HG03045 (cell line): ENCODE results near the gene PIGH.
"Not testable (repeated sequence)": the region's sequence is repeated elsewhere in the genome, so short reads cannot be mapped to it uniquely, and the experiment has no call there.

ENCODE experiments used
- ATAC-seq: cut with Tn5 transposase; IDR thresholded peaks from one replicate; pipeline ENCODE4 v1.9.1; 2021; ENCODE audit warnings: mild to moderate bottlenecking, moderate library complexity; ENCODE audit not compliant: unreplicated experiment

The PIGH gene

DNA sequence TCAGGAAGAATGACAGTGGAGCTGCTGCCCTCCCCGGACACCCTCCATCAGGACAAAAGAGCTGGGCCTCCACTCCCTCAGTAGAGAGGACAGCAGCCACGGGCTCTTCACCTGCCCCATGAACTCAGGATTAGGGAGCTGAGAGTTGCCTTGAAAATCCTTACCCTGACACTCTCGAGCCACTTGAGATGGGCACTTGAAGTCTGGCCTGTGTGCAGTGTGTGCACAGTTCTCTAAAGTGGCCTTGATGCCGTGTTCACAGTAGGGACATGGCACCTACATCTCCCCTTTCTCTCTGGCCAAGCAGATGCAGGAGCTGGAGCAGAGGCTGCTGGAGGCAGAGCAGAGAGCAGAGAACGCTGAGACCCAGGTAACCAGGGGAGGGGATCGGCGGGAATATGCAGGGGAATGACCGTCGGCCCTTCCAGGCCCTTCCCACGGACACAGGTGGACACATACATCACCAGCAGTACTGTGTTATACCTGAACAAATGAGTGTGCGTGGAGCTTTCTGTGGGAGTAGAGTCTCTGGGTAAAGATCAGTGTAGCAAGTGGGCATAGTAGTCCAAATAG is 44.5 kb downstream of the PIGH start:
- no peak for ATAC-seq

DNA sequence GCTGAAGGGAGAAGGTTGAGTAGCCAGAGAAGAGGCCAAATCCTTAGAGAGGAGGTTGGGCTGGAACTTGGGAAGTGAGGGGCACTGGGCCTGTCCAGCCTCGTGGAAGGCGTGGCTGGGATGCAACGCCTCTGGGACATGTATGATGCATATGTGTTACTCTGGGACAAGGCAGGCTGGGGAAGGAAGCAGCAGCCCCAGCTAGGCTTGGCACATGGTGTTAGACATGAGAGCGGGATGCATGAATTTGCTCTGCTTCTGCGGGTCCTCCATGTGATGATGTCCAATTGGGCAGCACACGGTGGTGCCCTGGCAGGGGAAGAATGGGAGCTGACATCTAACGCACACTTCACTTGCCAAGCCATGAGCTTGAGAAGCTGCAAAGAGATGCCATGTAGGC is 45.7 kb downstream of the PIGH start:
- ATAC-seq = no peak

DNA sequence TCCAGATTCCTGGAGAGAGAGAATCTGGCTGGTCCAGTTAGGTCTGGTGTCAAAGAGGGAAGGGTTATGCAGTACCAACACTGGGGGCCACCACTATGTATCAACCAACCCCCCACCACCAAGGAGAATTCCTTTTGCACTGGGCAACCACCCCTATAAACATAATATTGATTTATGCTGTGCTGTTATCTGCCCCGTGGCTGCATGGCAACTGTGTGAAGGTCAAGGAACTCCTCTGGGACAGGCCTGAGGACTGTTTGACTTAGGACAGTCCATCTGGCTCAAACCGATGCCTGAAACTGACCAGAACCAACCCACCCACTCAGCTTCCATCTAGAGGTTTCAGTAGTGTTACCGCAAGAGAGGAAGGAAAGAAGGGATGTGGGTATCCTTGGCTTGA is 46.5 kb downstream of the PIGH start:
- no peak for ATAC-seq

DNA sequence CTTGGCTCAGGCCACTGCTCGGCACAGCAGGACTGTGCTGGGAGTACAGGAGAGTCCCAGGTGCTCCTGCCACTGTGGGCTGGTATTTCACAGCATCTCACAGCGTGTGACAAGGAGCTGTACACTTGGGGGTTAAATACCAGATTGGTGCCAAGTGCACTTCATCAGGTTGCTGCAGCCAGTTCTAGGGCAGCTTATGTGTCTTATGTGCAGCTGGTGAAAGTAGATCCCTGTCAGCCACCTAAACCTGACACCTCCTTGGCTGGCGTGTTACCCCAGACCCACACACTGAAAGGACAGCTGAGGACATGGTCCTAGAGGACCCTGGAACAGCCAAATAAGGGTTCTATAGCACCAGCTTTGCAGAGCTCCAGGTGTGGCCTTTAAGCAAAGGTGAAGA is 48.1 kb downstream of the PIGH start:
- no peak for ATAC-seq

DNA sequence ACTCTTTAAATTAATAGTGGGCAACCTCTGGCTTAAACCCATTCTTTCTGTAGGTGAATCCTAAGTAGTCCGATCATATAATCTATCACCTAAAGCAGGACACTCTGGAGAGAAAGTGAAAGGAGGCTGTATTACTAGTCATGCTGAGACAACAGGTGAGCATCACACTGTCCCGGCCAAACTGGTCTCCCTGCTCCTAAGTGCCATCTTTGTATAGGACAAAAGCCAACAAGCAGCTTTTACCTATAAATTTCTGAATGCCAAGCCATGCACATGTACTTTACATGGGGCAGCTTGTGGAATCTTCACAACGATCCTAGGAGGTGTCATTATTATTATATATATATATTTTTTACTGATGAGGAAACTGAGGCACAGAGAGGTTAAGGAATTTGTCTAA is 48.9 kb downstream of the PIGH start:
- ATAC-seq = no peak

DNA sequence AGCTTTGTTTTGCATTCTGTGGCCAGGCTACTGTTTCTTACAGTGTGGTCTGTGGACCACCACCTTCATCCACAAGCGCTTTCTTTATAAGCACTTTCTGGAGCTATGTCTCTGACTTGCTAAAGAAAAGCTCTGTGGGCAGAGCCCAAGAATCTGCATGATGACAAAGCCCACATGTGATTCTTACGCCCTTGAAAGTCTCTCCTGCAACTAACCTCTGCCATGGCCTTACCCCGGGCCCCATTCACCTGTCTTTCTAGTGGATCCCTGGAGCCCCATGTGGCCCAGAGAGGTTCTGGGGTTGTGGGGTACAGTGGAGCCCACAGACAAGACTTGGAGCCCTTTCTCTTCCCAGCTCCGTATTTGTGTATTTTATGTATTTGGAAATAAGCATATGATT is 50.3 kb downstream of the PIGH start:
- ATAC-seq = no peak

DNA sequence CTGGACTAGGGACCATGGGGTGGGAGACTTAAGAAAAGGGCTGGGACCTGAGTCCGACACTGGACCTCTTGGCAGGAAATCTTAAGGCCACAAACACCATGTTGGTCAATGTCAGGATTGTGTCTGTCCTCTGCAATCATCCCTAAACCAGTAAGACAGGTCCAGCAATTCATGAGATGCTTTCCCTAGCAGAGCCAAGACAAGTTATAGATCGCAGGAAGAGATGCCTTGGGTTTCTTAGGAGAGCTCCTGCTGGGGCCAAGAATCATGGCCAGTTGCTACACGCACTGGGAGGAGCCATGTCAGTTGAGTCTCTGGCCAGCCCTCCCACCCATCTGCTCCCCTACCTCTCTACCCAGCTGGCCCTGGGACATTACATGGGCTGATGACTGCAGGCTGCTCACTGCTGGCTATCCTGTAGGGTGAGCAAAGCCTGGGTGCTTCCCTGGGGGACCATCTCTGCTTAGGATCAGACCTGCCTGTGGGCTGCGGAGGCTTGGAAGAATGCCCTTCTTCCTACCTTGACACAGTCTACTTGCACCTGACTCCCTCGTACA is 52.8 kb downstream of the PIGH start:
- no peak for ATAC-seq

DNA sequence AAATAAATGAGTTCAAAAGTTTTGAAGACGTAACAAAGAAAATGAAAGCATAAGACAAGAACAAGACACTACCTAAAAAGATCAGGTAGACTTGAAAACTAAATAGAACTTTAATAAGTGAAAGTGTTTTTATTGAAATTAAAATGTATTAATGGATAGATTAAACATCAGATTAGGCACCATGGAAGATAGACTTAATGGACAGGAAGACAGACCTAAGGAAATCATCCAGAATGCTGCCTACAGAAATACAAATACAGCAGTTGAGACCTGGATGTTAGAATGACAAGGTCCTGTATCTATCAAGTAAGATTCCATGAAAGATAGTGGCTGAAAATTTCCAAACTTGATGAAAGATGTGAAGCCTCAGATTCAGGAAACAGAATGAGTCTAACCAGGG is 55.5 kb downstream of the PIGH start:
- no peak for ATAC-seq

DNA sequence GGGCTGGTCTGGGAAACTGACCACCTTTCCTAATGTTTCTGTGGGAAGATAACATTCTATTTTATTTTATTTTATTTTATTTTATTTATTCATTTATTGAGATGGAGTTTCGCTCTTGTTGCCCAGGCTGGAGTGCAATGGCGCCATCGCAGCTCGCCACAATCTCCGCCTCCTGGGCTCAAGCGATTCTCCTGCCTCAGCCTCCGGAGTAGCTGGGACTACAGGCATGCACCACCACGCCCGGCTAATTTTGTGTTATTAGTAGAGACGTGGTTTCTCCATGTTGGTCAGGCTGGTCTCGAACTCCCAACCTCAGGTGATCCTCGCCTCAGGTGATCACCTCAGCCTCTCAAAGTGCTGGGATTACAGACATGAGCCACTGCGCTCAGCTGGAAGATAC is 57.4 kb downstream of the PIGH start:
- ATAC-seq = not testable (repeated sequence)

DNA sequence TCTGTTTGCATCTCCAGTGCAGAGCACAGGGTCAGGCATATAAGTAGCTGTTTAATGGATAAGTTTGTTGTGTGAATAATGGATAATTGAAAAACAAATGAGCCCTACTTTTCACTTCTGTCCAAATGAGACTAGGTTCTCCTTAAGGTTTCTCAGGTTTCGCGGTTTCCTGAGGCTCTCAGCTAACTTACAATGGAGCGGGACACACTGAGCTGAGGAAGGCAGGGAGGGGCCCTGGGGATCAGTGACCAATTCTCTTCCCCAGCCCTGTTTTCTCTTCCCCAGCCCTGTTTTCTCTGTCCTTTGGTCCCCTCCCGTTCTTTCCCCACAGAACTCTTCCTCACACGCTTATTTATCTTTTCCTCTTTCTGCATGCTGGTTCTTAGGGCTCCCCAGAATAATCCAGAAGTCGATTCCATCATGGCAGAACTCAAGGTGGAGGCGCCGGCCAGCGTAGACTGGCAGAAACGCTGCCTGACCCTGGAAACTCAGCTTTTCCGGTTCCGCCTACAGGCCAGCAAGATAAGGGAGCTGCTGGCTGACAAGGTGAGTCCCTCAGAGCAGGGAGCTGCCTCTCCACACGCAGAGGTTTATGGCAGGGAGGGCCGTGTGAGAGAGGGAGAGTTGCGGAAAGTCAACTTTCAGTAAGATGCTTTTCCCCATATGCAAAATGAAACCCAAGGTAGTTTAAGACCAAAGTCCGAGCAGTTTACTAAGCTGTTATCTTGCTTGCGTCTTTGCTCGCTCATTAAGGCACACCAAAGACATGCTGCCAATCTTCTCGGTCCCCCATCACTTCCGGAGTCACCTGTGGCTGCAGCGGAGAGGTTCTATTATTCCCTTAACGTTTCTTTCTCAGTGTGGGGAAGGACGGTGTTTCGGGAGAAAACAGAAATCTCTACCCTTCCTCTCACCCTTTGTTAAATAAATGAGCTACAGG is 58.4 kb downstream of the PIGH start:
- ATAC-seq = no peak
